WTC11 (cell line): ENCODE data around the gene TBRG4. TPM values are rescaled to one million over a fixed set of nuclear protein-coding genes. Genes with fewer than 3 reads are reported as not detected.

Experiments
- ATAC-seq: fragments of 200-7000 bp; cut with Tn5 transposase; 2 replicates; pipeline ENCODE4 v1.10.0; 2021; ENCODE audit warnings: mild to moderate bottlenecking, moderate library complexity
- CTCF ChIA-PET: fragments of 300-600 bp; sonication (Branson Sonifier 250); formaldehyde crosslinking; loops from one replicate; lab custom pipeline; 2021; ENCODE audit warnings: antibody characterized with exemption; lab: Charles Lee
- POLR2A ChIA-PET: fragments of 350-600 bp; sonication (Branson Sonifier 250); formaldehyde crosslinking; loops from one replicate; lab custom pipeline; 2021; ENCODE audit warnings: antibody characterized with exemption; lab: Charles Lee
- DNase-seq: peaks from one replicate; pipeline ENCODE4 v3.0.0; 2021; ENCODE audit warnings: low spot score
- H3K27ac Mint-ChIP-seq: 2 replicates; pipeline ENCODE4 v1.8.0; 2021; ENCODE audit warnings: mixed read lengths
- H3K27me3 Mint-ChIP-seq: 2 replicates; pipeline ENCODE4 v1.8.0; 2021; ENCODE audit warnings: low read depth, mild to moderate bottlenecking, moderate library complexity, mixed read lengths
- H3K36me3 Mint-ChIP-seq: 2 replicates; pipeline ENCODE4 v1.8.0; 2021; ENCODE audit warnings: mixed read lengths
- H3K4me1 Mint-ChIP-seq: 2 replicates; pipeline ENCODE4 v1.8.0; 2022; ENCODE audit warnings: mixed read lengths
- H3K4me3 Mint-ChIP-seq: 2 replicates; pipeline ENCODE4 v1.8.0; 2021; ENCODE audit warnings: mild to moderate bottlenecking, moderate library complexity, mixed read lengths
- H3K9me3 Mint-ChIP-seq: 2 replicates; pipeline ENCODE4 v1.8.0; 2021; ENCODE audit warnings: mixed read lengths
- CBFB ChIP-seq: sonication (generic); formaldehyde crosslinking; IDR thresholded peaks from 2 replicates; pipeline ENCODE4 v1.8.1; 2022; ENCODE audit warnings: mild to moderate bottlenecking, low read depth, missing genetic modification reagents
- CREB1 ChIP-seq: sonication (generic); formaldehyde crosslinking; IDR thresholded peaks from 2 replicates; pipeline ENCODE4 v1.8.0; 2023; ENCODE audit warnings: mild to moderate bottlenecking, missing genetic modification reagents
- ELF4 ChIP-seq: sonication (generic); formaldehyde crosslinking; IDR thresholded peaks from 2 replicates; pipeline ENCODE4 v1.8.1; 2022; ENCODE audit warnings: low read depth, mild to moderate bottlenecking, moderate library complexity, missing genetic modification reagents
- ERG ChIP-seq: fragments of 250-450 bp; sonication (Bioruptor Pico); IDR thresholded peaks from 2 replicates; pipeline ENCODE4 v1.8.0; 2021; ENCODE audit warnings: mild to moderate bottlenecking
- ESRRA ChIP-seq: sonication (generic); formaldehyde crosslinking; IDR thresholded peaks from 2 replicates; pipeline ENCODE4 v1.8.1; 2022; ENCODE audit warnings: mild to moderate bottlenecking, missing genetic modification reagents, borderline replicate concordance
- FOXJ3 ChIP-seq: sonication (generic); formaldehyde crosslinking; IDR thresholded peaks from 2 replicates; pipeline ENCODE4 v1.9.0; 2021; ENCODE audit warnings: missing genetic modification reagents, mild to moderate bottlenecking, borderline replicate concordance
- IRF2 ChIP-seq: sonication (generic); formaldehyde crosslinking; IDR thresholded peaks from 2 replicates; pipeline ENCODE4 v1.8.0; 2022; ENCODE audit warnings: low read depth, missing genetic modification reagents, borderline replicate concordance
- NFE2L1 ChIP-seq: sonication (generic); formaldehyde crosslinking; IDR thresholded peaks from 2 replicates; pipeline ENCODE4 v1.8.1; 2023; ENCODE audit warnings: missing genetic modification reagents
- NR1H2 ChIP-seq: sonication (generic); formaldehyde crosslinking; IDR thresholded peaks from 2 replicates; pipeline ENCODE4 v1.9.0; 2021; ENCODE audit warnings: mild to moderate bottlenecking, moderate library complexity, missing genetic modification reagents
- NR2C2 ChIP-seq: sonication (generic); formaldehyde crosslinking; IDR thresholded peaks from 2 replicates; pipeline ENCODE4 v1.8.0; 2022; ENCODE audit warnings: mild to moderate bottlenecking, missing genetic modification reagents
- SMAD4 ChIP-seq: sonication (generic); formaldehyde crosslinking; IDR thresholded peaks from 2 replicates; pipeline ENCODE4 v1.8.0; 2022; ENCODE audit warnings: mild to moderate bottlenecking, missing genetic modification reagents
- TEAD4 ChIP-seq: sonication (generic); formaldehyde crosslinking; IDR thresholded peaks from 2 replicates; pipeline ENCODE4 v1.8.0; 2022; ENCODE audit warnings: mild to moderate bottlenecking, missing genetic modification reagents
- TP53 ChIP-seq: sonication (generic); formaldehyde crosslinking; IDR thresholded peaks from 2 replicates; pipeline ENCODE4 v1.8.1; 2023; ENCODE audit warnings: mild to moderate bottlenecking, missing genetic modification reagents
- ZNF219 ChIP-seq: sonication (generic); formaldehyde crosslinking; IDR thresholded peaks from 2 replicates; pipeline ENCODE4 v1.8.0; 2023; ENCODE audit warnings: missing genetic modification reagents, mild to moderate bottlenecking, borderline replicate concordance
- ZNF263 ChIP-seq: sonication (generic); formaldehyde crosslinking; IDR thresholded peaks from 2 replicates; pipeline ENCODE4 v1.8.1; 2022; ENCODE audit warnings: low read depth, mild to moderate bottlenecking, moderate library complexity, missing genetic modification reagents
- ZNF317 ChIP-seq: sonication (generic); formaldehyde crosslinking; IDR thresholded peaks from 2 replicates; pipeline ENCODE4 v1.8.1; 2023; ENCODE audit warnings: low read depth, mild to moderate bottlenecking, moderate library complexity, missing genetic modification reagents, borderline replicate concordance
- ZNF416 ChIP-seq: fragments of 250-450 bp; sonication (Bioruptor Pico); IDR thresholded peaks from 2 replicates; pipeline ENCODE4 v1.9.0; 2021; ENCODE audit warnings: mild to moderate bottlenecking, inconsistent platforms
- total RNA-seq: library from RNA; stranded (reverse); gene quantifications from 3 replicates; pipeline ENCODE4 v1.2.3, GENCODE V29; 2021
- TF ChIP-seq, protein P1 (sequence below): sonication (generic); formaldehyde crosslinking; IDR thresholded peaks from 2 replicates; pipeline ENCODE4 v1.8.1; 2022; ENCODE audit warnings: mild to moderate bottlenecking, moderate library complexity, missing genetic modification reagents
- TF ChIP-seq, protein P2 (sequence below): sonication (generic); formaldehyde crosslinking; IDR thresholded peaks from 2 replicates; pipeline ENCODE4 v1.8.0; 2022; ENCODE audit warnings: mild to moderate bottlenecking, missing genetic modification reagents
- TF ChIP-seq, protein P3 (sequence below): sonication (generic); formaldehyde crosslinking; conservative IDR thresholded peaks from 2 replicates; pipeline ENCODE4 v1.8.1; 2023; ENCODE audit warnings: mild to moderate bottlenecking, low read depth, missing genetic modification reagents, moderate library complexity

TBRG4 gene
- total RNA-seq, 1 experiment from 2014 or later = 167 TPM

DNA sequence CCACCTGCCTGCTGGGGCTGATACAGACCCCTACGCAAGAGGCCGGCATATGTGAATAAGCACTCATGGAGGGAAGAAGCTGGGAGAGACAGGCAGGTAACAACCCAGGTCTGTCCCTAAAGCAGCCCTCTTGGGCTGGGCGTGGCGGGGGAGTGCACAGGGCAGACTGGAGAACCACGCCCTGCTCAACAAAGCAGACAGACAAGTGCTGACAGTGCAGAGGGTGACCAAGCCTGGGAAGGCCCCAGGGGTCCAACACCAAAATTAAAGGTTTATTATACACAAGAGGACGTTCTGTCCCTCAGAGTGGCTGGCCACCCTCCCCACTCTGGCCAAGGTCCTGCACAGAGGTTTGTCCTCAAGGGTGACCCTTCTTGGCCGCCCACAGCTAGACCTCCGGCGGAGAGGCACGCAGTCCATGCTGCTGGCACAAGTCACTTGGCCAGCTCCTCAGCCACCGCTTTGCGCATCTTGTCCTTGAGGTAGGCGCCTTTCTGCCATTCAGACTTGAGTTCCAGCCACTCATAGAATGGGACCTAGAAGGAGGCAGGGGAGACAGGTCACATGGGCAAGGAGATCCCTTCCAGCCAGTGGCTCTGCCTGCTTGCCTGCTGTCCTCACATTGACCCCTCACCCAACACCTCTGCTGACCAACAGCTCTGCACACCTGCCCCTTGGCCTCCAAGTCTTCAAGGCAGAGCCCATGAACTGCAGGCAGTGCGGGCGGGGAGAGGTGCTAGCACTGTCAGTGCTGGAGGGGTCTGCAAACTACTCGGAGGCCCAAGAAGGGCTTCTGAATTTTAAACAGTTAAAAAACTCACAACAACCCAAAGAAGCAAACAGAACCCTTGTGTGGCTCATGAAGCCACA lies 11.4 kb downstream of the TBRG4 start:
- peaks cover 46% of the 10 kb centered on the region for H3K36me3 Mint-ChIP-seq
- ATAC-seq (peak; percentile 6; the same call in 1 of the 2 replicates), DNase-seq (no peak)
- H3K4me1 Mint-ChIP-seq = no peaks in the 10 kb centered on the region
- no peak for TF ChIP-seq ZNF317 (CRISPR knock-in tag)
- no peak for TF ChIP-seq TP53 (CRISPR knock-in tag)
- TF ChIP-seq ERG (CRISPR knock-in tag) = no peak
- TF ChIP-seq CREB1 (CRISPR knock-in tag) = no peak
- no peak for TF ChIP-seq FOXJ3 (CRISPR knock-in tag)
- TF ChIP-seq ESRRA = no peak
- no peak for TF ChIP-seq ZNF263 (CRISPR knock-in tag)
- TF ChIP-seq TEAD4 (CRISPR knock-in tag) = no peak
- TF ChIP-seq, protein P1, sequence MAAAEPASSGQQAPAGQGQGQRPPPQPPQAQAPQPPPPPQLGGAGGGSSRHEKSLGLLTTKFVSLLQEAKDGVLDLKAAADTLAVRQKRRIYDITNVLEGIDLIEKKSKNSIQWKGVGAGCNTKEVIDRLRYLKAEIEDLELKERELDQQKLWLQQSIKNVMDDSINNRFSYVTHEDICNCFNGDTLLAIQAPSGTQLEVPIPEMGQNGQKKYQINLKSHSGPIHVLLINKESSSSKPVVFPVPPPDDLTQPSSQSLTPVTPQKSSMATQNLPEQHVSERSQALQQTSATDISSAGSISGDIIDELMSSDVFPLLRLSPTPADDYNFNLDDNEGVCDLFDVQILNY (CRISPR knock-in tag) = no peak
- TF ChIP-seq CBFB = no peak
- no peak for TF ChIP-seq SMAD4
- no peak for TF ChIP-seq IRF2 (CRISPR knock-in tag)
- no peak for TF ChIP-seq ZNF219 (CRISPR knock-in tag)
- TF ChIP-seq NR1H2 (CRISPR knock-in tag) = no peak
- TF ChIP-seq, protein P2, sequence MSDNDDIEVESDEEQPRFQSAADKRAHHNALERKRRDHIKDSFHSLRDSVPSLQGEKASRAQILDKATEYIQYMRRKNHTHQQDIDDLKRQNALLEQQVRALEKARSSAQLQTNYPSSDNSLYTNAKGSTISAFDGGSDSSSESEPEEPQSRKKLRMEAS (CRISPR knock-in tag) = no peak
- TF ChIP-seq NFE2L1 (CRISPR knock-in tag) = no peak
- H3K9me3 Mint-ChIP-seq = no peaks in the 10 kb centered on the region
- H3K27ac Mint-ChIP-seq = no peak overlapping the region
- POLR2A ChIA-PET = interaction anchor here (1.6 kb wide), 1 partner anchor 11 kb away, joined by 5 read pairs; the partner anchor contains the start of gene TBRG4
- CTCF ChIA-PET = interaction anchor here (1.5 to 2.2 kb wide), 3 partner anchors 12 to 127 kb away, joined by 3 to 13 read pairs (median 7); no protein-coding TSS in a partner anchor
- no peaks in the 10 kb centered on the region for H3K27me3 Mint-ChIP-seq
- no peak overlapping the region for H3K4me3 Mint-ChIP-seq

GRCh38 chr7:45098983-45099839 lies 12.3 kb downstream of the TBRG4 start:
- CTCF ChIA-PET = interaction anchor here (1.5 to 2.2 kb wide), 3 partner anchors 13 to 126 kb away, joined by 3 to 13 read pairs (median 7); no protein-coding TSS in a partner anchor
- Mint-ChIP-seq H3K4me3 (no peak overlapping the region), H3K27me3 (no peaks in the 10 kb centered on the region), H3K9me3 (no peaks in the 10 kb centered on the region), H3K36me3 (peaks cover 39% of the 10 kb centered on the region), H3K4me1 (no peaks in the 10 kb centered on the region), H3K27ac (no peak overlapping the region)
- peak; percentile 75 for ATAC-seq
- DNase-seq = no peak
- POLR2A ChIA-PET = interaction anchor here (1.6 kb wide), 1 partner anchor 12 kb away, joined by 5 read pairs; the partner anchor contains the start of gene TBRG4
- TF ChIP-seq NR2C2 (CRISPR knock-in tag) = no peak
- no peak for TF ChIP-seq ZNF416 (CRISPR knock-in tag)
- TF ChIP-seq, protein P3, sequence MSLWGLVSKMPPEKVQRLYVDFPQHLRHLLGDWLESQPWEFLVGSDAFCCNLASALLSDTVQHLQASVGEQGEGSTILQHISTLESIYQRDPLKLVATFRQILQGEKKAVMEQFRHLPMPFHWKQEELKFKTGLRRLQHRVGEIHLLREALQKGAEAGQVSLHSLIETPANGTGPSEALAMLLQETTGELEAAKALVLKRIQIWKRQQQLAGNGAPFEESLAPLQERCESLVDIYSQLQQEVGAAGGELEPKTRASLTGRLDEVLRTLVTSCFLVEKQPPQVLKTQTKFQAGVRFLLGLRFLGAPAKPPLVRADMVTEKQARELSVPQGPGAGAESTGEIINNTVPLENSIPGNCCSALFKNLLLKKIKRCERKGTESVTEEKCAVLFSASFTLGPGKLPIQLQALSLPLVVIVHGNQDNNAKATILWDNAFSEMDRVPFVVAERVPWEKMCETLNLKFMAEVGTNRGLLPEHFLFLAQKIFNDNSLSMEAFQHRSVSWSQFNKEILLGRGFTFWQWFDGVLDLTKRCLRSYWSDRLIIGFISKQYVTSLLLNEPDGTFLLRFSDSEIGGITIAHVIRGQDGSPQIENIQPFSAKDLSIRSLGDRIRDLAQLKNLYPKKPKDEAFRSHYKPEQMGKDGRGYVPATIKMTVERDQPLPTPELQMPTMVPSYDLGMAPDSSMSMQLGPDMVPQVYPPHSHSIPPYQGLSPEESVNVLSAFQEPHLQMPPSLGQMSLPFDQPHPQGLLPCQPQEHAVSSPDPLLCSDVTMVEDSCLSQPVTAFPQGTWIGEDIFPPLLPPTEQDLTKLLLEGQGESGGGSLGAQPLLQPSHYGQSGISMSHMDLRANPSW (CRISPR knock-in tag) = no peak
- TF ChIP-seq ELF4 (CRISPR knock-in tag) = no peak
